ENCODE data around the gene PIEZO2. TPM values are rescaled to one million over a fixed set of nuclear protein-coding genes. Genes with fewer than 3 reads are reported as not detected.

PIEZO2 gene
- total RNA-seq, 2 donors from 2014 or later, result 0.63 to 3.0 TPM

DNA sequence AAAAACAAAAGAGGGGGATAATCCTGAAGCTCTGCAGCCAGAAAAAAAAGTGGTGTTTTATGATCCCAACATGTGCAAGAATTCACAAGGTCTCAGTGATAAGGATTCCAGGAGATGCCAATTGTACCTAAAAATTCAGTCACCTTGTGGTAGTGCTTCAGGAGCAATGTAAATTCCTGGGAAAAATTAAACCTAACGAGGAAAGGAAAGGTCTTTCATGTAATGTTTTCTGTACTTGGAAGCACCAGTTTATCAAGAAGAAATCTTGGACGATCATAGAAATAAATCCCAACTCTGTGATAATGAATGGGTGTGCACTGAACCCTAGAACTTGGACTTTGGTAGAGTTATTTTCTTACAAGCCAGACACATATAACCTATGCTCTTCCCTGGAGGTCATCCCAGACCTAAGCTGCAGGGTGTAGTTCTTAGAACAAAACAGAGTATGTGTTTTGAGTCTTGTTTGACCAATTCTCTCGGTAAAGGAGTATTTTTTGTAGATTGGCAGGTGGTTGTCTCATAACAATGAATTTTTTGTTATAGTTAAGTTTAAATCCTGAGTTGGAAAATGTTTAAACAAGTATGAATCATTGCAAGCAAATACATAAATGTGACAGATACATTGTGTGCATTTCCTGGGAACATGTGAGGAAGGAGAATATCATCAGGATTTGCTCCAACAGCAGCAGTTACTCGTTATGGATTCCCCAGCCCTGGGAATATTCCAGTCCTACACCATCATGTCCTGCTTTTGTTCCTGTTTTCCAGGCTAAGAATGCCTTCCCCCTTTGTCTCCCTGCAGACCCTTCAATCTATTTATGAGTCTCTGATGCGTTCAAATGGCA, 399.0 kb downstream of the PIEZO2 start:
- Histone ChIP-seq H3K9me3 (no peaks in the 10 kb centered on the region), H3K27me3 (no peaks in the 10 kb centered on the region), H3K4me3 (no peak overlapping the region), H3K36me3 (no peaks in the 10 kb centered on the region), H3K4me1 (no peaks in the 10 kb centered on the region), H3K27ac (no peak overlapping the region)
- TF ChIP-seq, protein P1, sequence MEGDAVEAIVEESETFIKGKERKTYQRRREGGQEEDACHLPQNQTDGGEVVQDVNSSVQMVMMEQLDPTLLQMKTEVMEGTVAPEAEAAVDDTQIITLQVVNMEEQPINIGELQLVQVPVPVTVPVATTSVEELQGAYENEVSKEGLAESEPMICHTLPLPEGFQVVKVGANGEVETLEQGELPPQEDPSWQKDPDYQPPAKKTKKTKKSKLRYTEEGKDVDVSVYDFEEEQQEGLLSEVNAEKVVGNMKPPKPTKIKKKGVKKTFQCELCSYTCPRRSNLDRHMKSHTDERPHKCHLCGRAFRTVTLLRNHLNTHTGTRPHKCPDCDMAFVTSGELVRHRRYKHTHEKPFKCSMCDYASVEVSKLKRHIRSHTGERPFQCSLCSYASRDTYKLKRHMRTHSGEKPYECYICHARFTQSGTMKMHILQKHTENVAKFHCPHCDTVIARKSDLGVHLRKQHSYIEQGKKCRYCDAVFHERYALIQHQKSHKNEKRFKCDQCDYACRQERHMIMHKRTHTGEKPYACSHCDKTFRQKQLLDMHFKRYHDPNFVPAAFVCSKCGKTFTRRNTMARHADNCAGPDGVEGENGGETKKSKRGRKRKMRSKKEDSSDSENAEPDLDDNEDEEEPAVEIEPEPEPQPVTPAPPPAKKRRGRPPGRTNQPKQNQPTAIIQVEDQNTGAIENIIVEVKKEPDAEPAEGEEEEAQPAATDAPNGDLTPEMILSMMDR (IDR thresholded peaks at IDR 0.05), result no peak
- no peak for DNase-seq (ENCODE audit: low spot score)

DNA sequence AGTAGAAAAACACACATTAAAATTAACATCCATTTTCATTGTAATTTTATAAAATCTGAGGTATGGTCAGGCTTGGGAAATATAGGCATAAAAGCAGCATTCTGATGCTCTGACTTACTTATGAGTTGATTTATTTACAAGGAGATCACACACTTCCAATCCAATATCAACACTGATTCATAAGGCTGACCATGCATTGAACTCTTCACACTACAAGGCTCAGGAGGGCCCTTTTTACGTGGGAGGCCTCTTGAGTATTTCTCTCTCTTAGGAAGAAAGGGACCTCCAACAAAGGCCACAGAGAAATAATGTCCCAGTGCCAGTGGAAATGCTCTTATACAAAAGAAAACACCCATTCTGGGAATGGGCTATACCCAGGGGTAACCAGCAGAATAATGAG, 400.7 kb downstream of the PIEZO2 start:
- no peaks in the 10 kb centered on the region for H3K4me1 ChIP-seq
- TF ChIP-seq, protein P1 (IDR thresholded peaks at IDR 0.05), result no peak
- H3K4me3 ChIP-seq, result no peak overlapping the region
- DNase-seq (ENCODE audit: low spot score), result no peak
- H3K27me3 ChIP-seq, result no peaks in the 10 kb centered on the region
- no peak overlapping the region for H3K27ac ChIP-seq
- H3K36me3 ChIP-seq, result no peaks in the 10 kb centered on the region
- H3K9me3 ChIP-seq, result no peaks in the 10 kb centered on the region

DNA sequence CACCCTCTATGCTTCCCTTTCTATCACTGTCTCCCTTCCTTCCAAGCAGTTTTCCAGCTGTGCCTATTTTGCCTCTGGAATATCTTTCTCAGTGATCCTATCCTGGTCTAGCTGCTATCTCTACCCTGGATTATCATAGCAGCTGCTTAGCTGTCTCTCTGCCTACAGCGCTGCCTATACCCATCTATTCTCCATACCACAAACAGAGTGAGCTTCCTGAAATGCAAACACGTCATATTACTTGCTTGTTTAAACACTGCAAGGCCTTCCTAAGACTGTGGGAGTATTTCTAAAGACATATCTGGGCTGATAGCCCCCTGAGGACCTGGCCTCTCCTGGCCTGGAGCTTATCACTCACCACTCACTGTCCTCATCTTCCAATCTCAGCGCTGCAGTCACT, 403.4 kb downstream of the PIEZO2 start:
- no peaks in the 10 kb centered on the region for H3K36me3 ChIP-seq

DNA sequence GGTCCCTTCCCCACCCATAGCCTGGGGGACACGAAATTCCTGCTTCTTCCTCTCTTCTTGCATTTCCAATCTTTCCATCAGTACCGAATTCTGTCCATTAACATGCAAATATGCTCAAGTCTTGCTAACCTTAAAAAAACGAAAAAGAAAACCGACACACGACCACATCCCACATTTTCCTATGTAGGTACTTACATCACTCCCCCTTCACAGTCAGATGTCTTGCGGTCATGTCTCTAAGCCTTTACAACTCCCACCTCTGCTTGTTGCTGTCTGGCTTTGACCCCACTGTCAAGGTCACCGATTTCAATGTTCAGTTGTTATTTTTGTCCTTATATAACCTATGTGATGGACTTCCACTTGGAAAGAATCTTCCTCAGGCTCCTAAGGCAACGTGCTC, 404.1 kb downstream of the PIEZO2 start:
- no peak for DNase-seq (ENCODE audit: low spot score)

More for the DNA sequence above, 403.4 kb downstream of the PIEZO2 start:
- DNase-seq (ENCODE audit: low spot score), result no peak
- H3K9me3 ChIP-seq, result no peaks in the 10 kb centered on the region
- no peak overlapping the region for H3K27ac ChIP-seq
- H3K4me1 ChIP-seq, result no peaks in the 10 kb centered on the region
- no peak overlapping the region for H3K4me3 ChIP-seq
- TF ChIP-seq, protein P1 (IDR thresholded peaks at IDR 0.05), result no peak
- H3K27me3 ChIP-seq, result no peaks in the 10 kb centered on the region

DNA sequence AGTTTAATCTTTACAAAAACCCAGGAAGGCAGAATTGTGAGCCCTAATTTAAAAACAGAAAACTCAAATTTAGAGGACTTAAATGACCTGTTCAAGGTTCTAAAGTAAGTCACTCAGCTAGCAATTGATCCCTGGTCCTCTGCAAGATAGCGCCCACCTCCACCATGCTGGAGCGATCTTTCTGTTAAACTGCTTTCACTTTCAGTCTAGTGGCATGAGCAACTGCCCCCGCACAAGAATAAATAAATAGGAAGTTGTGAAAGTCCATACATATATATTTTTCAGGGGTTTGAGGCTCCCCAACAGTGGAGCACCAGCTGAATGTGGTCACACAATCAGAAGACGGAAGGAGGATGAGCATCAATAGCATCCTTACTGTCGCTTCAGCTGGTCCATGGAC, 405.6 kb downstream of the PIEZO2 start:
- H3K27ac ChIP-seq, result no peak overlapping the region
- no peak for DNase-seq (ENCODE audit: low spot score)

More for the DNA sequence above, 404.1 kb downstream of the PIEZO2 start:
- no peaks in the 10 kb centered on the region for H3K4me1 ChIP-seq
- no peak overlapping the region for H3K4me3 ChIP-seq
- H3K27me3 ChIP-seq, result no peaks in the 10 kb centered on the region
- no peak overlapping the region for H3K27ac ChIP-seq
- H3K36me3 ChIP-seq, result no peaks in the 10 kb centered on the region
- TF ChIP-seq, protein P1 (IDR thresholded peaks at IDR 0.05), result no peak
- no peaks in the 10 kb centered on the region for H3K9me3 ChIP-seq

More for the DNA sequence above, 405.6 kb downstream of the PIEZO2 start:
- TF ChIP-seq, protein P1 (IDR thresholded peaks at IDR 0.05), result no peak
- H3K9me3 ChIP-seq, result no peaks in the 10 kb centered on the region
- no peak overlapping the region for H3K4me3 ChIP-seq
- H3K36me3 ChIP-seq, result no peaks in the 10 kb centered on the region
- no peaks in the 10 kb centered on the region for H3K4me1 ChIP-seq
- H3K27me3 ChIP-seq, result no peaks in the 10 kb centered on the region

All from right atrium auricular region (tissue), 2 donors.